Right atrium auricular region (tissue), 2 donors: ENCODE results near the gene KTI12. TPM values are rescaled to one million over a fixed set of nuclear protein-coding genes. Genes with fewer than 3 reads are reported as not detected.

Experiments
- DNase-seq: peaks from one replicate; pipeline ENCODE4 v3.0.0-alpha.2; 2019; ENCODE audit warnings: low spot score
- H3K27ac ChIP-seq, 2 donors: fragments of 200-600 bp; sonication (generic); 1 replicate in 1 of 2; 2 replicates in 1 of 2; pipeline ENCODE4 v1.5.1; 2016 to 2019
- H3K27me3 ChIP-seq, 2 donors: fragments of 200-600 bp; sonication (generic); one replicate each; pipeline versions ENCODE4 v1.5.1 to v1.6.0; 2017 to 2019
- H3K36me3 ChIP-seq: fragments of 200-600 bp; sonication (generic); one replicate; pipeline ENCODE4 v1.5.1; 2016
- H3K4me1 ChIP-seq, 2 donors: fragments of 200-600 bp; sonication (generic); one replicate each; pipeline versions ENCODE4 v1.5.1 to v1.6.0; 2017 to 2019
- H3K4me3 ChIP-seq, 2 donors: fragments of 200-600 bp; sonication (generic); 1 replicate in 1 of 2; 2 replicates in 1 of 2; pipeline ENCODE4 v1.5.1; 2017 to 2019; ENCODE audit warnings: mild to moderate bottlenecking in 1 of 2, moderate library complexity in 1 of 2
- H3K9me3 ChIP-seq, 2 donors: fragments of 200-600 bp; sonication (generic); one replicate each; pipeline ENCODE4 v1.5.1; 2019
- CTCF ChIP-seq, 2 donors: fragments of 200-600 bp; sonication (generic); IDR thresholded peaks; one replicate each; pipeline ENCODE4 v1.5.1; 2019; ENCODE audit warnings: antibody characterized with exemption in 2 of 2
- total RNA-seq, 2 donors: library from RNA; depleted of rRNA; stranded (reverse); fragments of >200 nt; gene quantifications; one replicate each; pipeline ENCODE4 v1.1.0, GENCODE V29; 2016

The KTI12 gene
- total RNA-seq, 2 donors from 2014 or later = 3.3 to 4.7 TPM

- no peaks in the 10 kb centered on the region for H3K9me3 ChIP-seq
- H3K36me3 ChIP-seq = peaks cover 50% of the 10 kb centered on the region
- no peak for TF ChIP-seq CTCF (IDR thresholded peaks at IDR 0.05)
- no peak overlapping the region for H3K4me3 ChIP-seq
- H3K27me3 ChIP-seq = no peaks in the 10 kb centered on the region
- no peak overlapping the region for H3K27ac ChIP-seq
- H3K4me1 ChIP-seq = peaks cover 0 to 25% of the 10 kb centered on the region in 2 donors
- DNase-seq = no peak
These were observed 27.2 kb upstream of the KTI12 start for GRCh38 chr1:52060822-52061221.

GRCh38 chr1:52059888-52060287, 26.3 kb upstream of the KTI12 start:
- Histone ChIP-seq H3K4me3 (no peak overlapping the region), H3K27ac (no peak overlapping the region), H3K9me3 (no peaks in the 10 kb centered on the region), H3K4me1 (peaks cover 0 to 30% of the 10 kb centered on the region in 2 donors), H3K36me3 (peaks cover 41% of the 10 kb centered on the region), H3K27me3 (no peaks in the 10 kb centered on the region)
- no peak for TF ChIP-seq CTCF (IDR thresholded peaks at IDR 0.05)
- no peak for DNase-seq

- Histone ChIP-seq H3K27ac (no peak overlapping the region), H3K27me3 (no peaks in the 10 kb centered on the region), H3K36me3 (peaks cover 36% of the 10 kb centered on the region), H3K4me3 (no peak overlapping the region), H3K9me3 (no peaks in the 10 kb centered on the region), H3K4me1 (peaks cover 0 to 33% of the 10 kb centered on the region in 2 donors)
- no peak for TF ChIP-seq CTCF (IDR thresholded peaks at IDR 0.05)
- no peak for DNase-seq
These were observed 25.7 kb upstream of the KTI12 start for GRCh38 chr1:52059321-52059720.

GRCh38 chr1:52057876-52058415, 24.3 kb upstream of the KTI12 start:
- Histone ChIP-seq H3K36me3 (peaks cover 24% of the 10 kb centered on the region), H3K4me1 (peaks cover 0 to 42% of the 10 kb centered on the region in 2 donors), H3K9me3 (no peaks in the 10 kb centered on the region), H3K27ac (peak overlapping the region in 1 of 2 donors; percentile 15), H3K27me3 (no peaks in the 10 kb centered on the region), H3K4me3 (no peak overlapping the region)
- no peak for DNase-seq
- no peak for TF ChIP-seq CTCF (IDR thresholded peaks at IDR 0.05)

GRCh38 chr1:52057255-52057654, 23.6 kb upstream of the KTI12 start:
- Histone ChIP-seq H3K36me3 (peaks cover 17% of the 10 kb centered on the region), H3K27me3 (no peaks in the 10 kb centered on the region), H3K27ac (peak overlapping the region; percentile 87 to 95), H3K9me3 (no peaks in the 10 kb centered on the region), H3K4me3 (peak overlapping the region; percentile 67 to 83), H3K4me1 (peaks cover 0 to 42% of the 10 kb centered on the region in 2 donors)
- DNase-seq = no peak
- no peak for TF ChIP-seq CTCF (IDR thresholded peaks at IDR 0.05)

- Histone ChIP-seq H3K4me1 (peaks cover 0 to 42% of the 10 kb centered on the region in 2 donors), H3K4me3 (peak overlapping the region; percentile 67 to 83), H3K27me3 (no peaks in the 10 kb centered on the region), H3K9me3 (no peaks in the 10 kb centered on the region), H3K27ac (peak overlapping the region; percentile 87 to 95), H3K36me3 (peaks cover 16% of the 10 kb centered on the region)
- no peak for DNase-seq
- TF ChIP-seq CTCF (IDR thresholded peaks at IDR 0.05) = no peak
These were observed 23.3 kb upstream of the KTI12 start for GRCh38 chr1:52056937-52057231.
